GM12892 (cell line): ENCODE results near the gene OVAAL.

Experiments
- POLR2A ChIP-seq: IDR thresholded peaks from 2 replicates; pipeline ENCODE4 v1.6.1; 2011; ENCODE audit warnings: low read depth, low read length, control low read depth
- POLR2AphosphoS5 ChIP-seq: IDR thresholded peaks from 2 replicates; pipeline ENCODE4 v1.6.1; 2011; ENCODE audit warnings: low read depth, low read length, control low read depth

DNA sequence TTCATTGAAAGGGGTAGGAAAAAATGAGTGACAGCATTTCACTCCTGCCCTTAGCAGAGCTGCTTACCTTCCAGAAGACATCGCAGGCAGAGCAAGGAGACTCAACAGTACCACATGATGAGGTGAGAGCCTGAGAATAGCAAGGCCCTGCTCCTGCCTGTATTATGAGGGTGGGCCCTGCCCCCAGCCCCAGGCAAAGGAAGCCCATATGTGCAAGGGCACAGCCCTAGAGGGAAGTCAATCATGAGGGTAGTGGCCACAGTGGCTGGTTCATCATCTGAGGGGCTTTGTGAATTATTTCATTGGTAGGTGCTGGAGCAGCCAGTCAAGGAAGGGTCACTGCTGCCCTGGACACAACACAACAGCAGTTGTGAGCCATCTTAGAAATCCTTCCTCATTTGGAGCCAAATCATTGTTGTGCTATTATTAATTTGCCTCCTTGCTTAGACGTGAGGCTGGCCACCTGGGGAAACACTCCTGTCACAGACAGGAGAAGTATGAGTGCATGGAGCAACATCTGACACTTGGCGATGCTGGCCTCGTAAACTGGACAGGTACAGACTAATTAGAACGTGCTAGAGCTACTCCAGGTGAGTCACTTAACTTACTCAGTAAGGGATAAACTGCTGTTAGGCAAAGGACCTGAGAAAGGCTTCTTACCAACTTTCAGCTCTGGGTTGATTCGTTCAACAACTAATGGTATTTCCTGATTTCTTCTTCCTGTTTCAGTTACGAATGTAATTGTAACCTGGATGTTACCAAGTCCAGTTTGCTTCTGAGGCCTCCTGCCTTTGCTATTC lies 33.6 kb upstream of the OVAAL start:
- no peak for TF ChIP-seq POLR2A
- no peak for TF ChIP-seq POLR2AphosphoS5
